MG63 (cell line): Measurements from ENCODE around the gene MORN3. TPM values are rescaled to one million over a fixed set of nuclear protein-coding genes. Genes with fewer than 3 reads are reported as not detected.

ENCODE experiments used
- total RNA-seq: library from RNA; depleted of rRNA; stranded (reverse); fragments of >200 nt; shearing (Covaris generic); gene quantifications from 2 replicates; pipeline ENCODE4 v1.2.3, GENCODE V29; 2014; ENCODE audit warnings: low replicate concordance; rRNA removed

MORN3 gene
- total RNA-seq, 1 experiment from 2014 or later: not detected

Other genes with a start within 250 kb of the MORN3 start
- 18.1 and 30.1 TPM in 2 replicates for gene KDM2B, start 88.6 kb downstream of the MORN3 start, total RNA-seq
- gene ORAI1, start 43.1 kb downstream of the MORN3 start, total RNA-seq: 5.9 and 15.9 TPM in 2 replicates
- 3.6 and 6.6 TPM in 2 replicates for gene TMEM120B, start 43.1 kb upstream of the MORN3 start, total RNA-seq
- gene RHOF, start 124.0 kb upstream of the MORN3 start, total RNA-seq: 0.20 and 6.3 TPM in 2 replicates
- 1.0 and 1.1 TPM in 2 replicates for gene SETD1B, start 134.4 kb upstream of the MORN3 start, total RNA-seq
- gene HPD, start 189.2 kb upstream of the MORN3 start, total RNA-seq: 0.56 and 3.1 TPM in 2 replicates
- gene PSMD9, start 219.1 kb upstream of the MORN3 start, total RNA-seq: 66.6 and 117 TPM in 2 replicates
- gene CFAP251, start 248.9 kb upstream of the MORN3 start, total RNA-seq: 0.74 and 1.7 TPM in 2 replicates